ENCODE data around the gene CHCHD3. TPM values are rescaled to one million over a fixed set of nuclear protein-coding genes. Genes with fewer than 3 reads are reported as not detected.

CHCHD3 gene
- total RNA-seq, 6 experiments from 2014 or later = 51.3 to 70.0 (median 65.7) TPM

DNA sequence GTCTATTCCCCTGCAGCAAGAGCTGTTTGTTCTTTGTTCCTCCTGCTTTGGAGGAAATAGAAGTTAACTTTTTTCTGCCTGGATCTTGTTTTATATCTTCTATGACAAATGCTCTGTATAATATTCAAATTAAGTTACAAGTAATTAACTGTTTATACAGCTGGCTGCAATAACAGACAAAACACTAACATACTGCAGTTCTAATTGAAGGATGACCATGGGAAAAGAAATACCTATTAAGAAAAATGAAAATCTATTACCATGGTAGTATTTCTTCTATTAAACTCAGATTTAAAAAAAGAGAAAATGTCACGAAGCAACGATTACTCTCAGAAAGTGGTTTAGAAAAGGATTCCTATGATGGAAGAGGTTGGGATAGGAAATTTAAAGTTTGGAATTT, 291.8 kb downstream of the CHCHD3 start:
- TF ChIP-seq, protein P1, sequence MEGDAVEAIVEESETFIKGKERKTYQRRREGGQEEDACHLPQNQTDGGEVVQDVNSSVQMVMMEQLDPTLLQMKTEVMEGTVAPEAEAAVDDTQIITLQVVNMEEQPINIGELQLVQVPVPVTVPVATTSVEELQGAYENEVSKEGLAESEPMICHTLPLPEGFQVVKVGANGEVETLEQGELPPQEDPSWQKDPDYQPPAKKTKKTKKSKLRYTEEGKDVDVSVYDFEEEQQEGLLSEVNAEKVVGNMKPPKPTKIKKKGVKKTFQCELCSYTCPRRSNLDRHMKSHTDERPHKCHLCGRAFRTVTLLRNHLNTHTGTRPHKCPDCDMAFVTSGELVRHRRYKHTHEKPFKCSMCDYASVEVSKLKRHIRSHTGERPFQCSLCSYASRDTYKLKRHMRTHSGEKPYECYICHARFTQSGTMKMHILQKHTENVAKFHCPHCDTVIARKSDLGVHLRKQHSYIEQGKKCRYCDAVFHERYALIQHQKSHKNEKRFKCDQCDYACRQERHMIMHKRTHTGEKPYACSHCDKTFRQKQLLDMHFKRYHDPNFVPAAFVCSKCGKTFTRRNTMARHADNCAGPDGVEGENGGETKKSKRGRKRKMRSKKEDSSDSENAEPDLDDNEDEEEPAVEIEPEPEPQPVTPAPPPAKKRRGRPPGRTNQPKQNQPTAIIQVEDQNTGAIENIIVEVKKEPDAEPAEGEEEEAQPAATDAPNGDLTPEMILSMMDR (IDR thresholded peaks at IDR 0.05) = no peak
- H3K27me3 Mint-ChIP-seq (ENCODE audit: insufficient read depth) = no peaks in the 10 kb centered on the region; the same call in 1 of the 2 replicates
- H3K36me3 Mint-ChIP-seq (ENCODE audit: low read depth) = peaks cover 58% of the 10 kb centered on the region
- DNase-seq = no peak
- peaks cover 5% of the 10 kb centered on the region for H3K4me1 Mint-ChIP-seq (ENCODE audit: low read depth)
- no peak overlapping the region for H3K27ac Mint-ChIP-seq
- H3K4me3 Mint-ChIP-seq = no peak overlapping the region
- H3K9me3 Mint-ChIP-seq = peaks cover 15% of the 10 kb centered on the region

DNA sequence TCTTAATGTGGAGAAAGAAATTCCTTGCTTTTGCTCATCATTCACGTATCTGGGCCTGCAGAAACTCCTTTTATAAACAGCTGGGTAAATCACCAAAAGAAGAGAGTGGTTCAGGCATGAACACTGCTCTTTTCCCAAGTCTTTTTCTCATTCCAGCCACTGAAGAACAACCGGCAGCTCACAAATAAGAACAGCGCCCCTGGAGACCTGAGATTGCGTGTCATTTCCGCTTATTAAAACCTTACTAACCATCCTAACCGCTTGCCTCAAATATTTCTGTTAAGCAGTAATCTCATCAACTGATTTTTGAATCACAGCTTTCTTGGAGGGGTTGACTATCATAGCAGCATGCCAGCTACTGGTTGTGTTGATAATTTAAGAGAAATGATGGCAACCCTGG, 292.6 kb downstream of the CHCHD3 start:
- Mint-ChIP-seq H3K4me1 (ENCODE audit: low read depth) (peaks cover 13% of the 10 kb centered on the region), H3K27ac (no peak overlapping the region), H3K36me3 (ENCODE audit: low read depth) (peaks cover 61% of the 10 kb centered on the region), H3K4me3 (no peak overlapping the region), H3K9me3 (peaks cover 15% of the 10 kb centered on the region), H3K27me3 (ENCODE audit: insufficient read depth) (no peaks in the 10 kb centered on the region; the same call in 1 of the 2 replicates)
- TF ChIP-seq, protein P1 (IDR thresholded peaks at IDR 0.05) = no peak
- DNase-seq = no peak

DNA sequence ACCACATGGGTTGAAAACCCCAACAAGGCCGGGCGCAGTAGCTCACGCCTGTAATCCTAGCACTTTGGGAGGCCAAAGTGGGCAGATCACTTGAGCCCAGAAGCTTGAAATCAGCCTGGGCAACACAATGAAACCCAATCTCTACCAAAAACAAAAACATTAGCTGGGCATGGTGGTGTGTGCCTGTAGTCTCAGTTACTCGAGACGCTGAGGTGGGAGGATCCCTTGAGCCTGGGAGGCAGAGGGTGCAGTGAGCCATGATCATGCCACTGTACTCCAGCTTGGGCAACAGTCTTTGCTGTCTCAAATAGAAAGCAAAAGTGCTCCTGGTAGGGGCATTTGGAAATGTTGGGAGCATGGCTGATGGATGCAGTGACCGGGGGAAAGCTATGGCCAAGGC, 296.0 kb downstream of the CHCHD3 start:
- peaks cover 41% of the 10 kb centered on the region for H3K4me1 Mint-ChIP-seq (ENCODE audit: low read depth)
- TF ChIP-seq, protein P1 (IDR thresholded peaks at IDR 0.05) = no peak
- no peak overlapping the region for H3K4me3 Mint-ChIP-seq
- H3K27ac Mint-ChIP-seq = no peak overlapping the region
- DNase-seq = no peak
- peaks cover 50% of the 10 kb centered on the region for H3K36me3 Mint-ChIP-seq (ENCODE audit: low read depth)
- H3K9me3 Mint-ChIP-seq = peaks cover 15% of the 10 kb centered on the region
- H3K27me3 Mint-ChIP-seq (ENCODE audit: insufficient read depth) = no peaks in the 10 kb centered on the region

DNA sequence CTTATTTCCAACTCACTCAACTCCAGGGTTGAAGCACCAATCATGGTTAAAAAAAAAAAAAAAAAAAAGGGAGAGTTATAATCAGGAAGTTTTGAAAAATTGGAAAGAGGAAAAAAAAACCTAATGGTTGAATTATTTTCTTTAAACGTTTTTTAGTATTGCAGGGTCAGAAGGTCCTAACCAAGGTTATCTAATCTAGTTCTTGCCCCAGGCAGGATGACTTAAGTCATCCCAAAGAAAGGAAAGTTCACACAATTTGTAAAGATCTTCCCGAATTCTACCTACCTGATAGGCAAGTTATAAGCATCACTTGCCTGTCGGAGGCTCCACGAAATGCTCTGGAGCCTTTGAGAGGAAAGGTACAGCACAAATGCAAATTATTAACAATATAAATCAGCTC, 297.5 kb downstream of the CHCHD3 start:
- peaks cover 15% of the 10 kb centered on the region for H3K9me3 Mint-ChIP-seq
- peaks cover 43% of the 10 kb centered on the region for H3K36me3 Mint-ChIP-seq (ENCODE audit: low read depth)
- TF ChIP-seq, protein P1 (IDR thresholded peaks at IDR 0.05) = no peak
- H3K4me1 Mint-ChIP-seq (ENCODE audit: low read depth) = peaks cover 41% of the 10 kb centered on the region
- H3K27me3 Mint-ChIP-seq (ENCODE audit: insufficient read depth) = no peaks in the 10 kb centered on the region
- no peak for DNase-seq
- H3K27ac Mint-ChIP-seq = peak overlapping the region; percentile 77
- peak overlapping the region; percentile 28; the same call in 1 of the 2 replicates for H3K4me3 Mint-ChIP-seq

DNA sequence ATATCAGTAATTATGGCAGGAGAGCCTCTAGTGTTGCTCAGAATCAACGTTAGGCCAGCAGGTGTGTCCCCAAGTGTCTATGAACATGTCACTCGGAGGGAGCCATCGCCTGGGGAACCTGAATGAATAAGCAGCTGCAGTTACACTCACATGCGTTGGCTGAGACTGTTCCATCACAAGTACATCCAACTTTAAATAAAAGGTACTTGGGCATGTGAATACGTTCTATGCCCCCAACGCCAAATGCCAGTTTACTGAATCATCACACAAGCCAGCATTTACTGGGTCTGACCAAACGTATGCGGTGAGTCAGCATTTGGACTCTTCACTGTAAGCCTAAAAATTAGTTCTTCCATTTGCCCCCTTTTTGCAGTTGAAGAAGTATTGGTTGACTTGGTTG, 298.1 kb downstream of the CHCHD3 start:
- TF ChIP-seq, protein P1 (IDR thresholded peaks at IDR 0.05) = no peak
- Mint-ChIP-seq H3K36me3 (ENCODE audit: low read depth) (peaks cover 44% of the 10 kb centered on the region), H3K9me3 (peaks cover 15% of the 10 kb centered on the region), H3K4me1 (ENCODE audit: low read depth) (peaks cover 41% of the 10 kb centered on the region), H3K4me3 (peak overlapping the region; percentile 65), H3K27me3 (ENCODE audit: insufficient read depth) (no peaks in the 10 kb centered on the region), H3K27ac (peak overlapping the region; percentile 77)
- DNase-seq = peak; percentile 82

Data from HFFc6 (cell line).